GM12892 (cell line): Measurements from ENCODE around the gene SEBOX.

ENCODE experiments used
- POLR2A ChIP-seq: IDR thresholded peaks from 2 replicates; pipeline ENCODE4 v1.6.1; 2011; ENCODE audit warnings: low read depth, low read length, control low read depth
- POLR2AphosphoS5 ChIP-seq: IDR thresholded peaks from 2 replicates; pipeline ENCODE4 v1.6.1; 2011; ENCODE audit warnings: low read depth, low read length, control low read depth

DNA sequence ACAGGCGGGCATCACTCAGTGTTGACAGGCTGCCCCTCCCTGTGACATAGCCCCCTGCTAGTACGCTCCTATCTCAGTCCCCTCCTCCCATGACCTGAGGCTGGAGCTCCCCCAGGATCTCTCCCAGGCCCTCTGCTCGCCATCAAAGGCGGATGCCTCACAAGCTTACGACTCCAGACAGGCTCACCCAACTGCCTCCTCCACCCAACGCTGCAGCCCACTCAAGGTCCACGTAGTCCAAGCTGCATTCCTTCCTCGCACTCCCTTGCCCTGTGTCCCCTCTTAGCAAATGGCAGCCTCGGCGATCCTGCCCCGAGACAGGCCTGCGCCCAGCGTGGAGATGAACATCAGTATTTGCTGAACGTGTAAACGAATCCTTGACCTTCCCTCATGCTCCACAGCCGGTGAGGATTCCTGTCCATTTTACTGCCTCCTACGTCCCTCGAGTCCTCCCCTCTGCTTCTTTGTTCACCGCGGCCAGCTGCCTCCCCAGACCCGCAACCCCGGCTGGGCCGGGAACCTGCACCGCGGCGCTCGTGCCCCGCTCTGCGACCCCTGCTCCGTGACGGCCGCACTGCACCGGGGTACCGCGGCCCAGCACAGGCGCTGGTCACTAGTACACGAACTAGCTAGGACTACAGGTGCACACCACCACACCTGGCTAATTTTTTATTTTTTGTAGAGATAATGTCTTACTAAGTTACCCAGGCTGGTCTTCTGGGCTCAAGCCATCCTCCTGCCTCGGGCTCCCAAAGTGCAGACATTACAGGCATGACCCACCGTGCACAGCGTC is 46.8 kb downstream of the SEBOX start:
- no peak for TF ChIP-seq POLR2A
- TF ChIP-seq POLR2AphosphoS5 = no peak
